Stimulated activated CD8-positive, alpha-beta memory T cell treated with anti-CD3 and anti-CD28 coated beads, Interleukin-15, amount 100 ng/mL, for 48 hours (primary cell): Measurements from ENCODE around the gene LAMA3.

Experiments
- DNase-seq, 2 donors: peaks; one replicate each; pipeline ENCODE4 v3.0.0-alpha.2; 2020; ENCODE audit warnings: low read depth in 2 of 2

The LAMA3 gene

GRCh38 chr18:24000613-24001490 lies 311.6 kb downstream of the LAMA3 start:
- DNase-seq = no peak

GRCh38 chr18:24002479-24002878 lies 313.2 kb downstream of the LAMA3 start:
- no peak for DNase-seq

- no peak for DNase-seq
Observed at GRCh38 chr18:24003288-24003687, 314.0 kb downstream of the LAMA3 start.

GRCh38 chr18:24003903-24004640 lies 314.8 kb downstream of the LAMA3 start:
- DNase-seq = no peak
